NCI-H524 (cell line): ENCODE results near the gene OSBPL1A.

Source experiments
- DNase-seq, 2 experiments: peaks; one replicate each; lab custom pipeline; 2025; lab: John Stamatoyannopoulos, UW

Gene OSBPL1A

DNA sequence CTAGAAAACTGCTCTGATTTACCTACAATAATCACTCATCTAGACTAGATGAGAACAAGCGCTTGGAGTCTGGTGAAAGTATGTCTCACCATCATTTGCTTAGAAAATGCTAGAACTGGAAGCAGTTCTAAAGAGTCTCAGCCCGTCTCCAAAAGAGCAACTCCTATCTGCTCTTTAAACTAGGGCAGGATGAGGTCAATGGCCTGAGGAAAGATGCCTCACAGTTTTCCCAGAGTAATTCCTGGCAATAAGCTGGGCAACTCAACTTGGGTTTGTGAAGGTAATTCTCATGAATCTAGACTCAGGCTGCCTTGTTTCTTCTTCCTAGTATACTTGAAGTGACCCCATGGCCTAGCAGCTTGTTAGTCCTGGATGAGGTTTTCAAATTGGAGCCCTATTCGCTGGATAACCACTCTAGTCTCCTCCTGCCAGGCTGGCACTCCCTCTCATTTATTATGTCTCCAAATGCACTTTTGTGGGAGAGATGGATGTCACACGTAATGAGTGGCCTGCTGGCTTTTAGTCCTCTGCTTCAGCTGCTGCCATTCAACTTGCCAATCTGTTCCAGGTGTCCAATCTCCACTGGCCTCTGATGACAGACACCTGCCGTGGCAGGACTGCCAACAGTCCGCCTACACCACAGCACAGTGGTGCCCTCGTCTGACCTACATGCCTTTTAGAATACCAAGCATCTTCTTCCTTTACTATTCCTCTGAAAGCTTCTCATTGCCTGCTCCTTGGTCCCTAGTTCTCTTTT, 177.9 kb downstream of the OSBPL1A start:
- DNase-seq: no peak

DNA sequence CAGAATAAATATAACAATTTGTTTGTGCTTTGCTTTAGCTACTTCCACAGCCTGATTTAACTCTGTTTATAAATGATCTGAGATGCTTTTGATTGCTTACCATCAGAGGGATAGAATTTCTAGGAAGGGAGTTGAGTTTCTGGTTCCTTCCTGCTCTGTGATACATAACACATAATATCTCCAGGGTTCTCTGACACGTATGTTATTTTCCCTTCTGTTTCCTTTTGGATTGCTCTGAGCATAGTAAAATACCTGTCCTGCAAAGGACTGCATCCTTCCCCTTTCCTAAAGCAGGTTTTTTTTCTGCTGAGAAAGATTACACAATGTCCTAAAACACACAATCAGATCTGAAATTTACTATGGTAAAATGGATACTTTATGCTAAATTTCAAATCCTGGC, 182.7 kb downstream of the OSBPL1A start:
- no peak for DNase-seq

DNA sequence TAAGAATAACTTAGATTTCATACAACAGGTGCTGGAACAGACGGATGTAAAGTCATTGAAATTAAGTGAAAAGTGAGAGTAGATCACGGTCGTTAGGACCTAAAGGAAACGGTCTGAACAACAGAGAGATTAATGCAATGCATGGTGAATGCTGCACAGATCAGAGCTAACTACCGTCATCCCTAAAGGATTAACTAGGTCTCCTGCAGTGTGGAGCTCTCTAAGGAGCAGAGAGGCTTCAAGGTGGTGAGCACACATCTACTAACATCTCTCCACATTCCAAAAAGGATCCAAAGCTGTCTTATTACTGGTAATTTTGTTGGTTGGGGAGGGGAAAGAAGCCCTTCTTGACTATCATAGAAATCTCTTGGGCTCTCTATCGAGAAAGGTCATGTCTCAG, 183.5 kb downstream of the OSBPL1A start:
- DNase-seq: peak in 1 of 2 experiments; percentile 7

DNA sequence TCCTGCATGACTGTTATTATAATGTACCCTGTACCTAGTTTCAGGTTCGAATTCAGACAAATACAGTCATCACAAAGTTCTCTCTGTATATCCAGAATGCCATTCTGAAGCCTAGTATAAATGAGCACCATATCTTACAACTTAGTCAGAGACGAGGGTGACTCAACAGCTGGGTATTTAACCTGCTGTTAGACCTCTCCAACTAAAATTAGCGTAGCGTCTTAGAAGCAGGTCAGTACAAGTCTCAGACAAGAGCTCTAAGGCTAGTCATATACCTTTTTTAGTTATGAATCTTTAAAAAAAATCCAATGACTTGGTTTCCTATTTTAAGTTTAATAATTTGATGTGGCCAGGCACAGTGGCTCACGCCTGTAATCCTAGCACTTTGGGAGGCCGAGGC, 184.7 kb downstream of the OSBPL1A start:
- no peak for DNase-seq

DNA sequence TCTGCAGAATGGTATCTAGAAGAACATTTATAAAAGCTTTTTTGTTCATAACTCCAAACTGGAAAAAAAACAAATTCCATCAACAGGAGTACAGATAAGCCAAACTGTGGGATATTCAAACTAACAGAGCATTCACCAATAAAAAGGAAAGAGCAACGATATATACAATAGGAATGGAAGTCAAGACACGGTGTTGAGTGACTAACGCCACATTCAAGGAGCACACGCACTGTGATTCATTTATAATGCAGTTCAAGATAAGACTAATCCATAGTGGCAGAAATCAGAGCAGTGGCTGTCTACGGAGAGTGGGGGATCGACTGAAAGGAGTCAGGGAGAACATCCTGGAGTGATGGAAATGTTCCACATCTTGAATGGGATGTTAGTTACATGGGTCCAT, 188.1 kb downstream of the OSBPL1A start:
- DNase-seq: no peak

DNA sequence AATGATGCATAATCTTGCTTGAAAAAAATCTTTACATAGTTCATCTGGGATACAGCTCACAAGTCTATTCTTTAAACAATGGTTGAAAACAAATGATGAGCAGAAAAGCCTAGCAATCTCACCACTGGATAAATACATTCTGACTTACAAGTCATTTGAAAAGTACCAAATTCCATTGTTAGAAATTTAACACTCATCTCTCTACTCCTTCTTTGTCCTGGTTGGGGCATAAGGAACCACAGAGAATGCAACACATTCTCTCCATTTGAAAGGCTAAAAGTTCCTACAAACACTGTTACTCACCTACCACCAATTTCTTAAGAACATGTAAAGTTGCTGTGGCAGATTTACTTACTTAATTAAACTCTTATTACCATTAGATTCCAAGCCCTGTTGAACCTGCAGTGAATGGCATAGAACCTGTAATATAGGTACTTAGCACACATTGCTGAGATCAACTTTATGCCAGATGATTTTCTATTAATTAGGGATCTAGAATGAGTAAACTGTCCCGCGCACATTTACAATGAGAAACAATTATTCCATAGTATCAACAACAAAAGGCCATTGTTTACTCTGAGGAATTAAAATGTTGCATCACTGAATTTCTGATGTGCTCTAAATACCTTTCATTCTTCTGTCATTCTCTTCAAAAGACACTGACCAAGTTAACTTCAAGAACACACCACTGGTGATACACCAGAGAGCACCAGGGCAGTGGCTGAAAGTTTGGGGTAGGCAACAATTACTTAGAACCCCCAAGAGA, 189.2 kb downstream of the OSBPL1A start:
- no peak for DNase-seq

DNA sequence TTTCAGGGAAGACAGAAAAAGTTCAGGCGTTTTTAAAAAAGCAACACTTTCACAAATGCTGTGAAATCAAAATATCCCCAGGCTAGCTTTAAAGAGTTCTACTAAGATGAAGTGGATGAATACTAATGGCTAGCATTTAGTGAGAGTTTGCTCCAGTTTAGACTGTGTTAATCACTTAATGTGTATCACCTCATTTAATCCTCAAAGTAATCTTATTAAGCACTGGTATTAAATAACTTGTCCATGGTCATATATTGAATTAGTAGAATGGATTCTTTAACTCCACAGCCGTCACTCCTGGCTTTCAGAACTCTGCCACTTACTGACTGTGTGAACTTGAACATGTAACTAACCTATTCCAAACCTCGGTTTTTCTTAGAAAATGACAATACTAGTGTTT, 192.7 kb downstream of the OSBPL1A start:
- DNase-seq: peak in 1 of 2 experiments; percentile 55

DNA sequence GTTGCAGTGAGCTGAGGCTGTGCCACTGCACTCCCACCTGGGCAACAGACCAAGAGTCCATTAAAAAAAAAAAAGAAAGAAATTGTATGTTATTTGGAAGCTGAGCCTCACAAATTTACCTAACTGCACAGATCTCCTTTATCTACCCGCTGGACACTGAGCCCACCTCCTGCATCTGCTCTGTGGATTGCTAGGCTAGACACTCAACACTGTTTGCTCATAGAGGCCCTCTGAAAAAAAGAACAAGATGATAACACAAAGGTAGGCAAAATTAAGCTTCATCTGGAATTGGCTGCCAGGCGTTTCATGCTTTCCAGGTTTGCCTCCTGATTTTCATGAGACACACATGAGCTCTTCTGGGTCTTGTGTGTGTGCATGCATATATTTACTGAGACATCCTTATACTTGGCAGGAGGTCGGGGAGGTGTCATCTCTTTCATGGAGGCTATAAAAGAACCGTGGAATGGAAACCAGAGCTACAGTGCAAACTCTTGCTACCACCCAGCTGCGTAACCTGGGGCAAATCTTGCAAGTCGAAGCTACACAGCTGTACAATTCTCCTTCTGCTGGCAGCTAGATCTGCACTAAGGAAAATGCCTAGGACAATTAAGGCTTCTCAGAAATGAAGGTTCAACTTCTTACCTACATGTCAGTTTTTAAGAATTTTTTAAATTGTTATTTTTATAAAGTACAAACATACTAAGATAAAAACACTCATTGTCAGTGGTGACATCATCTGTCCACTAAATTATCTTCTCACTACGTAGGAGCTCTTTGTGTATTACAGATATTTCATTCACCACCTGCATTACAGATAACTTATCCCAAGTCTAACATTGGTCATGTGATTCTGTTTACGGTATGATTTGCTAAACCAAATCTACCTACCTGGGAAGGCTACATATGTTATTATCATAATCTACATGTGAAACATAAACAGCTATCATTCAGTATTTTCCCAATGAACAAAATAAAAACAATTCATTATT, 195.6 kb downstream of the OSBPL1A start:
- no peak for DNase-seq

DNA sequence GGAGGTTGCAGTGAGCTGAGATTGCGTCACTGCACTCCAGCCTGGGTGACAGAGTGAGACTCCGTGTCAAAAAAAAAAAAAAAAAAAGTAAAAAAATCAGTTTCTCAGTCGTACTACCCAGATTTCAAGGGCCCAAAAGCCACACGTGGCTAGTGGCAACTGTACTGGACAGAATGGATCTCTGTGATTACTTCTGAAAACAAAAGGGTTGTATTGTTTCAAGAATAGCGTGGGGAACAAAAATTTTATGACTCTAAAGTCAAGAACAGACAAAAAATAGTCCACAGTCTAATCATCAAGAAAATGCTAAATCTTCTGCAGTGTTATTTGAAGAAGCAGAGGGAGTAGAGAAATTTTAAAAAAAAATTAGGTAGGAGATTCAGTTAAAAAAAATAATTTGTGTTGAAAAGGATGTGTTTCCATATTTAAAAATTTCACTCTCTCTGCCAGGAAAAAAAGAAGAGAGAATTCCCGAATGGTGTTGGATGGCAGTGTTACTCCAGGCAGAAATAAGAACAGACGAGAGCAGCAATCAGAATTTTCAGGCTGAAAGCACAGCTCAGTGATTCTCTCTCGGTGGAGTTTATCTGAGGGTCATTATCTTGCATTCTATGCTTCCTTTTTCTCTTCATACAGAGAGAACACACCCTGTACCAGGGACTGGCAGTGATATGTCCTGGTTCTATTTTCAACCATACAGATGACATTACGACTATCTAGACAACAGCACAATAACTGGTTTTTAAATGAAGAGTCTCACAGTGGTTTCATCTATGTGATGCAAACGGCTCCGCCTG, 196.9 kb downstream of the OSBPL1A start:
- no peak for DNase-seq

DNA sequence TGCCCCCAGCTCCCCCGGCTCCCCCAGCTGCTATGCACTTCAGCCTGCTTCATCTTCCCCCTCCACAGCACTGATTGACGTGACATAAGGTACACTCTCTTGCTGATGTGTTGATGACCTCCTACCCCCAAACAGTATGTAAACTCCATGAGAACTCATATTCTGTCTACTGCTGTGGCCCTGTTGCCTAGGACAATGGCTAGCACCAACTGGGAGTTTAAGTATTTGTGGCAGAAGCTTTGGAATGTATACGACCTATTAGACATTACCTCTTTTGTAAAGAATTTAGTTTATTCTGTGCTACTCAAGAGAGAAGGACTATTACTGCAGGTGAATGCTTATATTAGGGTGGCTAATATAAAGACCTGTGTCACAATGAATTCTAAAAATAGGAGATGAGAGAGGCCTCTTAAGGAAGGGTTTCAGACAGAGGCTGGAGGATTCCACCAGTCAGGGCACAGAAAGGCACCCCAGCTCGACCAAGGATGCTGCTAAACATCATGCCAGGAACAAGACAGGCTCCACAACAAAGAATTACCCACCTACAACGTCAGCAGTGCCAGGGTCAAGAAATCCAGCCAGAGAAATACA, 198.2 kb downstream of the OSBPL1A start:
- DNase-seq: no peak

DNA sequence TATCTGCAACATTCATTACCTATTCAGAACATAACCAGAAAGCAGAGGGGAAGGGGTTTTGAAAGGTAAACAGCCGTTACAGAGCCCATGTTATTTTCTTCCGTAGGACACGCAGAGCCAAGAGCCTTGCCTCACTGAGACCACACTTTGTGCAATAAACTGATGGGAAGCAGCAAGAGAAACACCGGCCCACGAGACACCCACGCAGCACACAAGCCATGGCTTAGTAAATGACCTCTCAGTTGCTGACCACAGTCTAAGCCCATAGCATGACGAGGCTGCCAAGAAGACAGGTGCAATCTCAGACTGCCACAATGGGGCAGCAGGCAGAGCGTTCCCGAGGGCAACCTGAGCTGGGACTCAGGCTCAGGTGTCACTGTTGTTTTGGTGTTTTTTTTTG, 199.2 kb downstream of the OSBPL1A start:
- DNase-seq: no peak

DNA sequence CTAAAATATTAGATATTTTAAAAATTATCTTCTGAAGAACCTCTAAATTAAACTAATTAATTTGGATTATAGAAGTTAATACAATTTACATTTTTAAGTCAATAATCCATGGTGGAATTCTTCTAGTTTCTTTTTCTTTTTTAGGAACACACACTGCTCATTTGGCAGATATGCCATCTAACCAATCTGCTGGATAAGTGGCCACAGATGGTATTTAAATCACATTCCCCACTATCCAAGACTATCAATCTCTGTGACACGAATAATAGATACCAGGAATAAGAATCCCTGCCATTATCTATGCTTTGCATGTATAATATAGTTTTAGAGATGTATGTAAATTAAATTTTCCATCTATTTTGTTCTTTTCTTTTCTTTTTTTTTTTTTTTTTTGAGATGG, 200.2 kb downstream of the OSBPL1A start:
- no peak for DNase-seq

DNA sequence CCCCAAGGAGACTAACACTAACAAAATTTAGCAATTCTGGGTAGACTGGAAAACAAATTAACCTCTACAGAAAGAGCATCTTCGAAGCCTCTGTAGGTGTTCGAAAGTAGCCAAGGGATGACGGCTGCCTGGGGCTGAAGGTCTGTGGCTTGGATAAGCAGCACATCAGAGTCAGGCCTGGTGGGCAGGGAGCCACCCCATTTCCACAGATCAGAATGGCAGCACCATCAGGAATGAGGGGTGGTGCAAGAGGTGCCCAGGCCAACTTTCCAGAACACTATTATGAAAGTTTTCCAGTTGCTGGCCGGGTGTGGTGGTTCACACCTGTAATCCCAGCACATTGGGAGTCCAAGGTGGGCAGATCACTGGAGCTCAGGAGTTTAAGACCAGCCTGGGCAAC, 200.9 kb downstream of the OSBPL1A start:
- no peak for DNase-seq

DNA sequence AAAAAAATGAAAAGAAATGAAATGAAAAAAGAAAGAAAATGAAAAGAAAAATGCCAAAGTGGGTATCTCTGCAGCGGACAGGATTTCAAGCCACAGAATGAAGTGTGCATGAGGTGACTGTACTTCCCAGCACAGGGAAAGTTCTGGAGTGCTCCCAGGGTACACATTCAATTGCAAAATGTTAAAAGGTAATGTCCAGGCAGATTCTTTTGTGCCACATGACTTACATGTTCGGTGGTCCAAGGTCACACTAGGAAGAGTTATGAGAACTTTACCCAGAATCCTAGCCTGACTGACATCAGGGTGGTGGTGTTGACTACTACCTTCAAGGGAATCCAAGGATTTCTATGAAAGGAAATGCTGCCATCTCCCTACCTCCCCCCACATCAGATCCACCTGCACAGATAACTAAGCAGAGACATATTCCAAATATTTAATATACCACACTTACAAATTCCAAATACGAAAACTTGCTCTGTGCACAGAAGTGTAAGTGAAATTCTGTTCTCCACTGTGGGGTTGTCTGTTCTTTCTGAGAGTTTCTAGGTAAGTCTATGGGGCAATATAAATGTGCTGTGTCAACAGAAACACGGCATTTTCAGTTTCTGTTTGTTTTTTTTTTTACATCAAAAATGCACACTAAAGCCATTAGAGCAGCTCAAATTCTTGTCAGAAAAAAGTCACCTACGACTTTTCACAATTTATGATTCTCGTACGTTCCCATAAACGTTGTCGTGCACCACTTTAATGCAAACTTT, 202.1 kb downstream of the OSBPL1A start:
- DNase-seq: no peak

DNA sequence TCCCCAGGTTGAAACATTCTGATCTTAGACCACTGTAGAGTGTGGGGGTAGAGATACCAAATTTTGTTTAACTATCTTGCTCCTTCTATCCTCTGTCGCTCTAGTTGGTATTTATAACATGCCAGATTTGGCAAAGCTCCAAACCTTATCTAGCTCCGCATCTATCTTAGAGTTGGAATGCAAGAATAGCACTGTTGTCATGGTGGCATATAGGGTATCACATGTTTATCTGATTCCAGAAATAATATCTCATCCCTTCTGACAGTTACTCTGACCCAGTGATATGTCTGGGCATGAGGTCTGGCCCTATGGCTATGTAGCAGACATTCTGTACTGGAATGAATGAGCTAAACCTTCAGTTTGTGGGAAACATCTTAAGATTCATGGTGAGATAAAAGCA, 207.0 kb downstream of the OSBPL1A start:
- no peak for DNase-seq

DNA sequence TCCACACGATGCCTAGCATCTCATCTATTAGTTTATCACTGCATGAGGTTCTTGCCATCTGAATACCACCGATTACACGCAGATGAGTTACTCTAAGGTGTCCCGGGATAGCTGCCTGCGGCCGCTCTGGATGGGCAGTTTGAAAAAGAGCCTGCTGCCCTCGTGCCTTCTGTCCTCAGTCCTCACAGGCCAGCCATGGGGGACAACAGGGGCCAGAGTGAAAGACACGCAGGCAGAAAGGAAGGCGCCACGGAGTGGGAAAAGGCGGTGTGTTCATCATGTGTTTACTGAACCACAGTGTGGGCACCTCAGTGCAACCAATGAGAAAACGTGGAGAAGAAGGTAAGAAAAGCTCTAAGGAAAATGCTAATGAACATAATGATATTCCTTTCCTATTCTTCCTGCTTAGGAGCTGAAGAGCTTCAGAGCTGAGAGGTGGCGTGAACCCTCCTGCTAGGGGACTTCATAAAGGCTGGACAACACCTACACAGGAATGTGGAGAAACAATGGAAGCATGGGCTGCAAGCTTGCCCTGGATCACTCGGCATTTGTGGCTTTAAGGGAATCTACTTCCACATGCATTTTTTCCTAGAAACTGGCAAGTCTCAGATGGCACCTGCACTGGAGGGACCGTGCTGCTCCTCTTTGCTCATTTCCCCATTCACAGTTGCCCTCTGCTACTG, 207.8 kb downstream of the OSBPL1A start:
- DNase-seq: no peak

DNA sequence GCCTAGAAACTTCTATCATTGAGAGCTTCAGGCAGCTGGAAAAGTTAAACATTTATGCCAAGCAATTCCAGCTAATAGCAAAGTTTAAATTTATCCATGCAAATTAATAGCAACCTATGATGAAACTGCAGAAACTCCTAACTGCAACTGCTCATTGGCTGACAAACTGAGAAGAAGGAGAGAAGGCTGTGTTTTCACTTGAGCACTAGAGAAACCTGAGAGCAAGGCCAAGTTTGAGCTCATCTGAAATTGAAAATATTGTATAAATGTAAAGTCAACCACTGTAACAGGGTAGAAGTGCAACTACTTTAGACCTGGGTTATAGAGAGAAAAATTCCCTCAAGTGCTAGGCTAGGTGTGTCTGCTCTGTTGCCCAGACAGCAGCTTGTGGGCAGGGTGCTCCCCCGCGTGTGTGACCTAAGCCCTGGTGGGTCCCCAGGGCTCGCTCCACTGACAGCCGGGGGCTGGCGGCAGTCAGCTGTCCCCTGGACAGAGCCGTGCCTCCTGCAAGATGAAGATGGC, 208.6 kb downstream of the OSBPL1A start:
- DNase-seq: no peak

DNA sequence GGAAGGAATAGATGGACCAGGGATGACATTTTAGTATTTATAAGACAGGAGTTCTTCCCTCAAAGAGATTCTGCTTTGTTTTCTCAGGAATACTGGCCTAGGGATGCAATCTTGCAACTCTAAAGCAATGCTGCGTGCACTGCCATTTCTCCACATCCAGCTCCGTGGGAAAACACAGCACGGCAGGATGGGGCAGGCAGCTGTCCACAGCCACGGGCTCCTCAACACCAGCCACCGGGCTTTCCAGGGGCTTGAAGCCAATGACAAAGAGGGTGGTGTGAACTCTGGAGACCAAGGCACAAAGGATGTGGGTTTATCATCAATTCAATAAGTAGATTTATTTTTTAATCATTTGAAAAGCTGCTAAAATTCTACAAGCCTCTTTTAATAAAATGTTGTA, 209.5 kb downstream of the OSBPL1A start:
- DNase-seq: no peak

DNA sequence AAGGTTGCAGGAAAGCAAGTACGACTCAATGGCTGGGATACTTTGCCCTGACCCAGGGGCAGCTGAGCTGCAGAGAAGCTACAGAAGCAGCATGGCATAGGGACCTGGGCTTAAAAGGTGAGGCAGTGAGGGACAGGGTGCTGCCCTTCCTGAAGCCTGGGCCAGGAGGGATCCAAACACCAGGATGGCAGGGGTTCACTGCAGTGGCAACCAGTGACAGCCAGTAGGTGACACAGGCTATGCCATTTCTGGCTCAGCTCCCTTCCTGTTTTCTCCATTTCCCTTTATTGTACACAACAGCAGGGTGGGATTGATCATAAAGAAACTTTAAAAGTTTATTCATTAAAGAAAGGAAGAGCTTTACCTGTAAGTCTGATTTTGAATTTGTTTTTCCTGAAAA, 209.9 kb downstream of the OSBPL1A start:
- DNase-seq: no peak

DNA sequence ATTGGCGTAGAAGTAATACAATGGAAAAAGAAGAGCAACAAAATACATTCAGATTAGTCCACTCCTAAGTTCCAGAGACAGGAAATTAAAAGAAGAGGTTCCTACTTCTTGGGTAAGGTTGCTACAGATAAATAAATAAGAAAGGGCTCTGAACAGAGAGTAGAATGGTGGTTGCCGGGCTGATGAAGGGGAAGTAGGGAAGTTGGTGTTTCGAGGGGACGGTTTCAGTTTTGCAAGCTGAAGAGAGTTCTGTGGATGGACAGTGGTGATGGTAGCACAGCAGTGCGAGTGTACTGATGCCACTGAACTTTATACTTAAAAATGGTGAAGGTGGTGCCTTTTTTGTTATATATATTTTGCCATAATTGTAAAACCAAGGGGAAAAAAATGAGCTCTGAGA, 210.6 kb downstream of the OSBPL1A start:
- DNase-seq: no peak
